Mammary epithelial cell (primary cell): ENCODE data around the gene DOCK8.

ENCODE experiments used
- CTCF ChIP-seq, 2 donors: IDR thresholded peaks in 1 of 2; conservative IDR thresholded peaks in 1 of 2; 2 replicates each; pipeline ENCODE4 v1.5.1; 2011 to 2012; ENCODE audit warnings: inconsistent platforms in 2 of 2, low read length in 2 of 2, mild to moderate bottlenecking in 2 of 2, control low read depth in 1 of 2, low read depth in 1 of 2; ENCODE audit not compliant: insufficient read depth in 1 of 2; ENCODE audit errors: extremely low read depth in 1 of 2
- EZH2 ChIP-seq: IDR thresholded peaks from 2 replicates; pipeline ENCODE4 v1.6.1; 2012; ENCODE audit warnings: low read length, inconsistent platforms, borderline replicate concordance

- TF ChIP-seq CTCF (conservative IDR thresholded peaks at IDR 0.05 in 1 of 2, IDR thresholded peaks at IDR 0.05 in 1 of 2; ENCODE audit: extremely low read depth in 1 of 2, insufficient read depth in 1 of 2, low read depth in 1 of 2, low read length in 2 of 2) (no peak), EZH2 (no peak)
Measured at GRCh38 chr9:392077-392804, 177.6 kb downstream of the DOCK8 start.
